Measurements from ENCODE around the gene EXPH5. TPM values are rescaled to one million over a fixed set of nuclear protein-coding genes. Genes with fewer than 3 reads are reported as not detected.
A peak's percentile ranks its signal among the peaks of the same experiment; 100 is the strongest.

Gene EXPH5
- total and polyA plus RNA-seq, 9 of the 15 experiments (the other 6 are each of a cell fraction or from before 2014, with no cell fraction given), result 1.3 to 8.5 (median 4.8) TPM

- no peak for TF ChIP-seq CHD7 (IDR thresholded peaks at IDR 0.05; ENCODE audit: low read depth, low read length)
- TF ChIP-seq XRCC5 (IDR thresholded peaks at IDR 0.05; ENCODE audit: low read depth, low read length), result no peak
- peak; percentile 69 for TF ChIP-seq CHD1 (IDR thresholded peaks at IDR 0.05; ENCODE audit: low read length)
- TF ChIP-seq CBFB (CRISPR knock-in tag; IDR thresholded peaks at IDR 0.05), result no peak
- peak; percentile 49 for TF ChIP-seq CEBPB (tag; IDR thresholded peaks at IDR 0.05)
- no peak for TF ChIP-seq ZBTB7A (IDR thresholded peaks at IDR 0.05; ENCODE audit: borderline replicate concordance, control insufficient read depth, low read depth, low read length)
- no peak for TF ChIP-seq ZNF561 (CRISPR knock-in tag; conservative IDR thresholded peaks at IDR 0.05)
- peak; percentile 99 for TF ChIP-seq PHF8 (IDR thresholded peaks at IDR 0.05; ENCODE audit: borderline replicate concordance, low read length)
- 0 out of 2 replicates have a peak, but pooled peaks have one; percentile 39 for TF ChIP-seq ETS1 (conservative IDR thresholded peaks at IDR 0.05; ENCODE audit: control insufficient read depth, low read depth, low read length)
- TF ChIP-seq PRDM10 (IDR thresholded peaks at IDR 0.05; ENCODE audit: partially characterized antibody), result peak; percentile 40
These were observed 126.3 kb downstream of the EXPH5 start, which contains the start of gene C11orf65 (continued) for GRCh38 chr11:108467091-108467823.
